Ishikawa (cell line): ENCODE measurements around the gene EPHA10.

ENCODE experiments used
- CEBPB ChIP-seq: IDR thresholded peaks from 2 replicates; pipeline ENCODE4 v1.6.1; 2012
- CREB1 ChIP-seq: IDR thresholded peaks from 2 replicates; pipeline ENCODE4 v1.6.1; 2012; ENCODE audit warnings: low read depth
- EGR1 ChIP-seq: IDR thresholded peaks from 2 replicates; pipeline ENCODE4 v1.6.1; 2012
- EP300 ChIP-seq: IDR thresholded peaks from 2 replicates; pipeline ENCODE4 v1.6.1; 2012; ENCODE audit warnings: borderline replicate concordance
- FOXM1 ChIP-seq: IDR thresholded peaks from 2 replicates; pipeline ENCODE4 v1.6.1; 2012; ENCODE audit warnings: low read depth, borderline replicate concordance
- MAX ChIP-seq: IDR thresholded peaks from 2 replicates; pipeline ENCODE4 v1.6.1; 2012
- NFIC ChIP-seq: IDR thresholded peaks from 2 replicates; pipeline ENCODE4 v1.6.1; 2012
- RAD21 ChIP-seq: IDR thresholded peaks from 2 replicates; pipeline ENCODE4 v1.6.1; 2012; ENCODE audit warnings: low read depth
- REST ChIP-seq: IDR thresholded peaks from 2 replicates; pipeline ENCODE4 v1.6.1; 2012; ENCODE audit warnings: low read depth, mild to moderate bottlenecking
- TAF1 ChIP-seq: IDR thresholded peaks from 2 replicates; pipeline ENCODE4 v1.6.1; 2012; ENCODE audit warnings: low read depth, mild to moderate bottlenecking
- TCF12 ChIP-seq: IDR thresholded peaks from 2 replicates; pipeline ENCODE4 v1.6.1; 2012; ENCODE audit warnings: low read depth
- TEAD4 ChIP-seq: IDR thresholded peaks from 2 replicates; pipeline ENCODE4 v1.6.1; 2012
- USF1 ChIP-seq: IDR thresholded peaks from 2 replicates; pipeline ENCODE4 v1.6.1; 2012
- YY1 ChIP-seq: IDR thresholded peaks from 2 replicates; pipeline ENCODE4 v1.6.1; 2012; ENCODE audit warnings: low read depth
- ZBTB7A ChIP-seq: IDR thresholded peaks from 2 replicates; pipeline ENCODE4 v1.6.1; 2012; ENCODE audit warnings: low read depth

Gene EPHA10

GRCh38 chr1:37741130-37741529, 23.8 kb downstream of the EPHA10 start:
- TF ChIP-seq EGR1: no peak
- TF ChIP-seq MAX: no peak
- no peak for TF ChIP-seq ZBTB7A
- TF ChIP-seq EP300: no peak
- TF ChIP-seq TCF12: no peak
- TF ChIP-seq TAF1: no peak
- TF ChIP-seq FOXM1: no peak
- no peak for TF ChIP-seq TEAD4
- no peak for TF ChIP-seq YY1
- no peak for TF ChIP-seq CEBPB
- TF ChIP-seq CREB1: no peak
- TF ChIP-seq USF1: no peak
- no peak for TF ChIP-seq NFIC
- no peak for TF ChIP-seq RAD21
- TF ChIP-seq REST: no peak

- TF ChIP-seq RAD21: no peak
- no peak for TF ChIP-seq EP300
- no peak for TF ChIP-seq FOXM1
- no peak for TF ChIP-seq USF1
- no peak for TF ChIP-seq EGR1
- TF ChIP-seq REST: no peak
- TF ChIP-seq TAF1: no peak
- no peak for TF ChIP-seq CEBPB
- no peak for TF ChIP-seq NFIC
- TF ChIP-seq TCF12: no peak
- TF ChIP-seq MAX: no peak
- no peak for TF ChIP-seq CREB1
- TF ChIP-seq YY1: no peak
These were observed 25.7 kb downstream of the EPHA10 start for GRCh38 chr1:37739222-37739621.

- TF ChIP-seq RAD21: no peak
- TF ChIP-seq TCF12: no peak
- no peak for TF ChIP-seq CREB1
- no peak for TF ChIP-seq USF1
- TF ChIP-seq REST: no peak
- no peak for TF ChIP-seq TEAD4
- TF ChIP-seq TAF1: no peak
- TF ChIP-seq ZBTB7A: no peak
- TF ChIP-seq YY1: no peak
- TF ChIP-seq NFIC: no peak
- TF ChIP-seq FOXM1: no peak
- TF ChIP-seq MAX: no peak
- TF ChIP-seq EP300: no peak
- TF ChIP-seq CEBPB: no peak
- no peak for TF ChIP-seq EGR1
These were observed 30.0 kb downstream of the EPHA10 start for GRCh38 chr1:37734629-37735591.
